ENCODE measurements around the gene NRXN3. TPM values are rescaled to one million over a fixed set of nuclear protein-coding genes. Genes with fewer than 3 reads are reported as not detected.

Gene NRXN3
- total RNA-seq, 1 experiment from 2014 or later: 1.1 TPM

- no peaks in the 10 kb centered on the region for H3K27me3 ChIP-seq (ENCODE audit: low read length)
- peak overlapping the region; percentile 73 for H3K27ac ChIP-seq (ENCODE audit: low read length)
- H3K4me2 ChIP-seq (ENCODE audit: low read length): no peak overlapping the region
- intact Hi-C loops (cut with micrococcal nuclease): loop anchor here (1.0 to 10.0 kb wide), 5 partner anchors 45 to 402 kb away; no protein-coding TSS in a partner anchor
- H3K36me3 ChIP-seq (ENCODE audit: low read depth, low read length): no peaks in the 10 kb centered on the region
- ChIA-PET POLR2A (ENCODE audit: unreplicated experiment) (no interaction called here), CTCF (no interaction called here)
- BruUV-seq (replicated peaks): no TSS peak
- DNase-seq (no peak), ATAC-seq (no peak)
- no peak overlapping the region for H3K4me3 ChIP-seq (ENCODE audit: low read length)
- H3K9me3 ChIP-seq (ENCODE audit: low read length): 0 out of 2 replicates have a peak, but pooled peaks cover 5% of the 10 kb centered on the region
- H3F3A ChIP-seq (ENCODE audit: low read length, unreplicated experiment): no peaks in the 10 kb centered on the region
- H4K20me1 ChIP-seq (ENCODE audit: low read length): no peaks in the 10 kb centered on the region
- H3K9ac ChIP-seq (ENCODE audit: low read length): no peak overlapping the region
- no peaks in the 10 kb centered on the region for H3K79me2 ChIP-seq (ENCODE audit: low read length)
- H2AFZ ChIP-seq (ENCODE audit: low read length): no peak overlapping the region
- H3K4me1 ChIP-seq (ENCODE audit: insufficient read depth, low read length): peaks cover 39% of the 10 kb centered on the region
- TF ChIP-seq EZH2phosphoT487 (IDR thresholded peaks at IDR 0.05; ENCODE audit: borderline replicate concordance, low read length): no peak
- no peak for TF ChIP-seq CTCF (conservative IDR thresholded peaks at IDR 0.05; ENCODE audit: low read depth, low read length)
- no peak for TF ChIP-seq EZH2 (IDR thresholded peaks at IDR 0.05; ENCODE audit: low read length, unreplicated experiment)
- no peaks in the 10 kb centered on the region for H3K9me2 ChIP-seq (replicated peaks; ENCODE audit: low read length)
Measured at GRCh38 chr14:79413734-79414428, 1243.7 kb downstream of the NRXN3 start.

- BruUV-seq (replicated peaks): no TSS peak
- DNase-seq (no peak), ATAC-seq (no peak)
- no peaks in the 10 kb centered on the region for H3K9me2 ChIP-seq (replicated peaks; ENCODE audit: low read length)
- no peak overlapping the region for H3K9ac ChIP-seq (ENCODE audit: low read length)
- H3K9me3 ChIP-seq (ENCODE audit: low read length): 0 out of 2 replicates have a peak, but pooled peaks cover 5% of the 10 kb centered on the region
- TF ChIP-seq EZH2 (IDR thresholded peaks at IDR 0.05; ENCODE audit: low read length, unreplicated experiment): no peak
- no peak for TF ChIP-seq CTCF (conservative IDR thresholded peaks at IDR 0.05; ENCODE audit: low read depth, low read length)
- TF ChIP-seq EZH2phosphoT487 (IDR thresholded peaks at IDR 0.05; ENCODE audit: borderline replicate concordance, low read length): no peak
- H2AFZ ChIP-seq (ENCODE audit: low read length): no peak overlapping the region
- no peaks in the 10 kb centered on the region for H3F3A ChIP-seq (ENCODE audit: low read length, unreplicated experiment)
- intact Hi-C loops (cut with micrococcal nuclease): loop anchor here (10.0 kb wide), 1 partner anchor 99 kb away; no protein-coding TSS in a partner anchor
- no peak overlapping the region for H3K27ac ChIP-seq (ENCODE audit: low read length)
- no peak overlapping the region for H3K4me3 ChIP-seq (ENCODE audit: low read length)
- H3K79me2 ChIP-seq (ENCODE audit: low read length): no peaks in the 10 kb centered on the region
- POLR2A ChIA-PET (ENCODE audit: unreplicated experiment): no interaction called here
- no peaks in the 10 kb centered on the region for H3K27me3 ChIP-seq (ENCODE audit: low read length)
- no peak overlapping the region for H3K4me2 ChIP-seq (ENCODE audit: low read length)
- H4K20me1 ChIP-seq (ENCODE audit: low read length): no peaks in the 10 kb centered on the region
- H3K4me1 ChIP-seq (ENCODE audit: insufficient read depth, low read length): peaks cover 36% of the 10 kb centered on the region
- H3K36me3 ChIP-seq (ENCODE audit: low read depth, low read length): no peaks in the 10 kb centered on the region
- CTCF ChIA-PET: no interaction called here
Measured at GRCh38 chr14:79415726-79416125, 1245.6 kb downstream of the NRXN3 start.

GRCh38 chr14:79417961-79418360 is 1247.8 kb downstream of the NRXN3 start:
- no peaks in the 10 kb centered on the region for H3F3A ChIP-seq (ENCODE audit: low read length, unreplicated experiment)
- no peaks in the 10 kb centered on the region for H3K9me2 ChIP-seq (replicated peaks; ENCODE audit: low read length)
- intact Hi-C loops (cut with micrococcal nuclease): loop anchor here (10.0 kb wide), 1 partner anchor 97 kb away; no protein-coding TSS in a partner anchor
- no peak for DNase-seq
- no peak overlapping the region for H3K27ac ChIP-seq (ENCODE audit: low read length)
- no peak overlapping the region for H3K9ac ChIP-seq (ENCODE audit: low read length)
- H3K79me2 ChIP-seq (ENCODE audit: low read length): no peaks in the 10 kb centered on the region
- no peaks in the 10 kb centered on the region for H3K36me3 ChIP-seq (ENCODE audit: low read depth, low read length)
- H2AFZ ChIP-seq (ENCODE audit: low read length): no peak overlapping the region
- H3K9me3 ChIP-seq (ENCODE audit: low read length): 0 out of 2 replicates have a peak, but pooled peaks cover 5% of the 10 kb centered on the region
- TF ChIP-seq CTCF (conservative IDR thresholded peaks at IDR 0.05; ENCODE audit: low read depth, low read length): no peak
- no peak for TF ChIP-seq EZH2phosphoT487 (IDR thresholded peaks at IDR 0.05; ENCODE audit: borderline replicate concordance, low read length)
- no peak for TF ChIP-seq EZH2 (IDR thresholded peaks at IDR 0.05; ENCODE audit: low read length, unreplicated experiment)
- no peak for ATAC-seq
- BruUV-seq (replicated peaks): no TSS peak
- CTCF ChIA-PET: no interaction called here
- no peaks in the 10 kb centered on the region for H4K20me1 ChIP-seq (ENCODE audit: low read length)
- H3K4me3 ChIP-seq (ENCODE audit: low read length): no peak overlapping the region
- peaks cover 16% of the 10 kb centered on the region for H3K4me1 ChIP-seq (ENCODE audit: insufficient read depth, low read length)
- POLR2A ChIA-PET (ENCODE audit: unreplicated experiment): no interaction called here
- H3K27me3 ChIP-seq (ENCODE audit: low read length): no peaks in the 10 kb centered on the region
- no peak overlapping the region for H3K4me2 ChIP-seq (ENCODE audit: low read length)
